ENCODE results near the gene UCN2.
A peak's percentile ranks its signal among the peaks of the same experiment; 100 is the strongest.
"Not testable (repeated sequence)": the region's sequence is repeated elsewhere in the genome, so short reads cannot be mapped to it uniquely, and the experiment has no call there.

Gene UCN2

DNA sequence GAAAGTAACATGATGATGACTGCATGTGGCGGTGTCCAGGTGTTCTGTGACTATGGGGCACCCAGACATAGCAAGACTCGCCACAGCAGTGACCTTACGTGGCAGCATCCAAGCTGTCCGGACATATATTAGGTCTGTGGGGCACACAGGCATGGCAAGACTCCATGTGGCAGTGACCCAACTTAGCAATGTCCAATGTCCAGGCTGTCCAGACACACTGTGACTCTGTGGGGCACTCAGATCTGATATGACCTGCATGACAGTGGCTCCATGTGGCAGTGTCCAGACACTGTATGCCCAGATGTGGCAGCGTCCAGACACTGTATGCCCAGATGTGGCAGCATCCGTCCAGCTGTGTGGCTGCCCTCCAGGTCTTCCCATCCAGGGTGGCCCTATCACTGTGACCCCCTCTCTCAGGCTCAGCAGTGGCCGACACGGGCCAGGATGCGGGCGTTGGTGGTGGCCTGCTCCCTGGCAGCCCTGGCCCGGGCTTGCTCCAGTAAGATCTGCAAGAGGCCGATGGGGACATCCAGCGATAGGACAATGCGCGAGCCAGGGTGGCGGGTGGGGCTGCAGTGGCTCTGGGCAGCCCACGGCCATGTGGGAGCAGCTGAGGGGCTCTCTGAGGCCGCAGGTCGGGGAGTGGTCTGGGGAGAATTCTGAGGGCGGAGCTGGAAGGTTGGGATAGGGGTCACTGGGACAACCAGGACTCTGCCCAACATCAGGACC lies 1.1 kb downstream of the UCN2 start:
- no peak for DNase-seq (ENCODE audit: low spot score)
- no peak for FAIRE-seq

DNA sequence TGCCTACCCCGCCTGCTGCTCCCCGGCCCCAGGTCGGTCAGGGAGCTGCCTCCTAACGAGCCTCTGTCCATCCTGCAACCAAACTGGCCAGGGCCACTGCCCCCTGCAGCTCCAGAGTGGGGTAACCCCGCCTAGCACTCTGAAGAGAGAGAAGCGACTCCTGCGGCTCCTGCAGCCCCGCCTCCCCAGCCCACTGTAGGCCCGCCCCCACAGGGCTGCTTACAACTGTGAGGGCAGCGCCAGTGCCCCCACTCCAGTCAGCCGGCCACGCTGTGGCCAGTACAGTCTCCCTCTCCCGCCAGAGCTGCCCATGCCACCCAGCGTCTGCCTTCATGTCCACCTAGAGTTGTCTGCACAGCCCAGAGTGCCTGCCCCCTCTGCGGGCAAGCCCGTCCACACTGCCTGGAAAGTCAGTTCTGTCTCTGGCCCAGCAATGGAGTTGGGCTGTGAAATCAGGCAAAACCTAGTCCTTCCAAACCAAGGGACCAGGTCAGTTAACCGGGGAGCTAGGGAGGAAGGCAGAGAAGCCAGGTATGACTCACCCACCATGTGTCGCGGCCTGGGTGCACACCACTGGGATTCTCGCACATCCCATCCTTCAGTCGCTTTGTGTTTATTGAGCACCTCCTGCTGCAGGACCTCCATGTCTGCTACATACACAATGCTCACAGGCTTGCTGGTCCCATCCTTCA lies 2.4 kb downstream of the UCN2 start:
- DNase-seq (ENCODE audit: low spot score), result peak; percentile 83
- FAIRE-seq, result peak; percentile 84

DNA sequence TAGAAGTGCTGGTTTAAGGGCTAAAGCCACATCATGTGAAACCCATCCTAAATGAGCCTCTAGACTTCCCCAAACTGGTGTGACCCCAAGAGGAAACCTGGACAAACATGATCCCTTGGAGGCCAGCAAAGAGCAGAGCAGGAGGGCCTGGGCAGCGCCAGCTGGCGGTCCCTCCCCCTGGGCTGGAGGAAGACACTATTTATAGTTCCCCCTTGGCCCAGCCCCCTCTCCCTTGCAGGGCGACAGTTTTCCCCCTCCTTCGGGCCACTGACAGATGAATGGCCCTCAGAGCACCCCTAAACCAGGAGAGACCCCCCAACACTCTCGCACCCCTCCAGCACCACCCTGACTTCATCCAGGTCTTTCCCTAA lies 2.9 kb downstream of the UCN2 start:
- no peak for DNase-seq (ENCODE audit: low spot score)
- FAIRE-seq, result no peak

DNA sequence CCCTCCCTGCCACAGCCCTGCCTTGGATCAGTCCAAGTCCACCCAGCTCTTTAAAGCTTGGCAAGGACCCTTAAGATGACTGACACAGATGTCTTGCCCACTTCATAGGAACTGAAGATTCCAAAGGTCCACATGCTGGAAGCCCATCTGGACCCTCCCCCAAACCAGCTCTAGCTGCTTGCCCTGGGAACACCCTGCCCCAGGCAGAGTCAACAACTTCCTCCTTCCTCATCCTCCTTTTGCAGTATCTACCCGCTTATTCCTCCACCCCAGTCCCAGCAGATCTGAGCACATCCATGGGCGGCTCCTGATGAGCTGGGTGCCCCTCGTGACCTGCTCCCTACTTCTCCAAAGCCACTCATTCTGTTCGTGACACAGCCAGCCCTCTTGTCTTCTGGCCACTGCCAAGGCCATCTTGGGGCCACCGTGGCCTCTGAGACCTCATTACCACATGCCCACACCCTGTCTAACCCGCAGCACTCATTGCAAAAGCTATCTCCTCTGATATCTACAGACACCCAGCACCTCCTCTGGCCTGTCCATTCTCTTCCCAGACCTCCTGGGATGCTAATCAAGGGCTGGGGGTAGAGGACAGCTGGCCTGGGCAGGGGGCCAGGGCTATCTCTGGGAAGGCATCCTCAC lies 5.0 kb downstream of the UCN2 start:
- DNase-seq (ENCODE audit: low spot score) (no peak), FAIRE-seq (no peak)

DNA sequence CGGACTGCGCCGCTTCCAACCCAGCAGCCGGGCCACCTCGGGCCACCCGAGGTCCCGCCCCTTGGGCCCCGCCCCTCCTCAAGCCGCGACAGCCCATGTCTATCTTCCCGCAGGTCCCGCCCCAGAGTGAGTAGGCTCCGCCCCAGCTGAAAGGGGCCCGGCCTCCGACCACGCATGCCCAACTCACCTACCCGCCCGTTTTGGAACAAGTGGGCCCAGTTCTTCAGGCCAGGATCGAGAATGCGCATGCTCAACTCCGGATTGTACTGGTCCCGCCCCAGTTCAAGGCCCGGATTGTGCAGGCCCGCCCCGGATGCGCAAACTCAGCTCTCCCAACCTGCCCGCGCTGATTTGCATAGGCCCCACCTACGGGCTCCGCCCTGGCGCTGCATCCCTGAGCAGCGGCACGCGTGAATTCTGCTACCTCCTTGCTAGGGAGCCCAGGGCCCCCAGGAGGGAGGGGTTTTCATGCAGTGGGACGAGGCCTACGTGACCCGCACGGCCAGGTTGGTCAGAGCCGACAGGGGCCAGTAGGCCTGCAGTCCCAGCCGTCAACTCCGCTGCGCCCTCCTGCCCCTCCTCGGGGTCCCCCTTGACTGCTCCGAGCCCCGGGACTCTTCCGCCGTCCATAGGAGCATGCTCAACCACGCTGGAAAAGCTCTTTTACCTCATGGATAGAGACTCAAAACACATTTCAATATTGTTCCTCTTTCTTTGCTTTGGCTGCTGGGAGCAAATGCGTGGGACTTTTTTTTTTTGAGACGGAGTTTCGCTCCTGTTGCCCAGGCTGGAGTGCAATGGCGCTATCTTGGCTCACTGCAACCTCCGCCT lies 6.6 kb downstream of the UCN2 start, which contains the start of gene PFKFB4:
Gene PFKFB4 (minus strand): TSS at position 8 of the 831 bp plus-strand sequence. CDS start 26 bp downstream, outside the sequence.
- FAIRE-seq (peak; percentile 86), DNase-seq (ENCODE audit: low spot score) (peak; percentile 97)

DNA sequence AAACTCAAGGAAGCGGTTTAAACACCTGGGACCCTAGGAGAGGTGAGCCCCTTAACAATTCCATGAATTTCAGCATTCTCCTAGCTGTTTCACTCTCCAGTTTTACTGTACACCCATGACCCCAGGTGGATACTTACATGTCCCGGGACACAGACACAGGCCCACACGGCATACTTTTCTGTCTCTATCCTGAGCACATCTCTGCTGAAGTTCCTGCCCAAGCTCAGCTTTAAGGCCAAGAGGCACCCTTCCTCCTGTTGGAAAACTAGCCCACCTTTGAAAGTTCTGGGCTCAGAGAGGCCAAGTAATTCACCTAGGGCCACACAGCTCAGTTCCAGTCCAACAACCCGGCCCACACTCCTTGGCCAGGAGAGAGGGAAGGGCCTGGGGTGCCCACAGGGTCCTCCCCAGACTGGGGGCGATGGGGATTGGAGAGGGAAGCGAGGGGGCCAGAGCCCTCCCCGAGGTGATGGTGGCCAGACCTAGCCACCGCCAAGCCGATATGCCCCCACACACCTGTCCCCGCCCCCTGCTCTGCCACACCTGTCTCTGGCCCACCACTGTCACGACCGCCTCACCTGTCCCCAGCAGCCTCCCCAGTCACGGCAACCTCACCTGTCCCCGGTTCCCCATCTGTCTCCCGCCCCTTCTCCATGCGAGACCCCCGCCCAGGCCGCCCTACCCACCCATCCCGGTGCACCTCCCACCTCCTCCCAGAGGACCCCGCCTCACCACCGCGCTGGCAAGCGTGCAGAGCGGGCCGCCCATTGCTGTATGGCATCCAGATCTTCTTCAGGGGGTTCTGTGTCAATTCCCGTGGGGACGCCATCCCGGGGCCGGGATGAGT lies 7.4 kb downstream of the UCN2 start:
- DNase-seq (ENCODE audit: low spot score) (no peak), FAIRE-seq (no peak)

DNA sequence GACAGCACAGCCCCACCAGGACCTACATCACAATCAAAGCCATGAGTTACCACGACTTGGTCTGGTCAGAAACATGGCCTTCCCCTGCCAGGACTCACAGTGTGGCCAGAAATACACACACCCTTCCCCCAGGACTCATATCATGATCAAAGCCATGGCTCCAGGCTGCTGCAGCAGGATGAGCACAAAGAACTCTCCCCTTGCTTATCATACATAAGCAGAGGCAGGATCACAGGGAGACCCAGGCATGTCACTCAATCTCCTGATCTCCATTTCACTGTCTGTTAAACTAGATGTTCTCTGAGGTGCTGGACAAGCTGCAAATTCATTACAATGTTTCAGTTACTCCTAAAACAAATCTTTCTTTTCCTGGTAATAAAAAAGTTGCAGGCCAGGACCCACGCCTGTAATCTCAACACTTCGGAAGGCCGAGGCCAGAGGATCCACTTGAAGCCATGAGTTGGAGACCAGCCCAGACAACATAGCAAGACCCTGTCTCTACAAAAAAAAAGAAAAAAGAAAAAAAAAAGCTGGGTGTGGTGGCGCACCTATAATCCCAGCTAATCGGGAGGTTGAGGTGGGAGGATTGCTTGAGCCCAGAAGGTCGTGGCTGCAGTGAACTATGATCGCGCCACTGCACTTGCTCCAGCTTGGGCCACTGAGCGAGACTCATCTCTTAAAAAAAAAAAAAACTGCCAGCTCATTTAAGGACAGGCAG lies 8.2 kb downstream of the UCN2 start:
- FAIRE-seq (no peak), DNase-seq (ENCODE audit: low spot score) (no peak)

DNA sequence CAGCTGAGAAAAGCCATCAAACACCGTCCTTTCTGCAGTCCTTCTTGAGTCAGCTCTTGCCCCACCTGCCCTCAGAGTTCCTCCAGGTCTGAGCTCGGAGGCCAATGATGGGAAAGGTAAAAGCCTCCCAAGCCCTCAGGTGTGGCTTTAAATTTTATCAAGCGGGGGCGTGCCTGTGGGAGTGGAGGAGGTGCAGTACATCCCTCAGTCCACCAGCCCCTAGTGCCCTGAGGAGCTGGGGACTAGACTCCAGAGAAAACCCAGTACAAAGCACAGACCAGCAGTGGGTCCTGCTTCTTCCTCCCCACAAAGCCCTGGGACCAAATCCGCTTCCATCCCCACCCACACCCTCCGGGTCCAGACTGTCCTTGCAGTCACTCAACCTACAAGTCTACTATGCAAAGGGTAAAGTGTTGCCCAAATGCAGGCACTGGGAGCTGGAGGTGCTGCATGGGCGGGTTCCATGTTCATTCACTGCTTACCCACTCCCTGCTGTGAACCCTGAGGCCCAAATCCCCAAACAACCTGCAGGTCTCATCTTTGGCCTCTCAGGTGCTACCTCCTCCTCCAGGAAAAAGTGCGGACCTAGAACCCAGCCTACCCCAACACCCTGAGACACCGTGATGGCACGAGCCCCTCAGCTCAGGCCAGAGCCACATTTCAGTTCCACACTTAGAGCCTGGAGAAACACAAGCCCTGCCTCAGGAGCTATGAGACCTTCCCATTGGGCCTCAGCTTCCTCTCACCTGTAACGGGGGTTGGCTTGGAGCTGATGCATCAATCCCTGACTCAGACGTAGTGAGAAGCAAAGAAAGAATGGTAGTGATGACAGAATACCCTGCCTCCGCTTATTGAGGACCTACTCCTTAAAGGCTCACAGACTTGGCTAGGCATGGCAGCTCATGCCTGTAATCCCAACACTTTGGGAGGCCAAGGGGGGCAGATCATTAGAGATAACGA lies 9.4 kb downstream of the UCN2 start:
- FAIRE-seq, result no peak
- DNase-seq (ENCODE audit: low spot score), result no peak

DNA sequence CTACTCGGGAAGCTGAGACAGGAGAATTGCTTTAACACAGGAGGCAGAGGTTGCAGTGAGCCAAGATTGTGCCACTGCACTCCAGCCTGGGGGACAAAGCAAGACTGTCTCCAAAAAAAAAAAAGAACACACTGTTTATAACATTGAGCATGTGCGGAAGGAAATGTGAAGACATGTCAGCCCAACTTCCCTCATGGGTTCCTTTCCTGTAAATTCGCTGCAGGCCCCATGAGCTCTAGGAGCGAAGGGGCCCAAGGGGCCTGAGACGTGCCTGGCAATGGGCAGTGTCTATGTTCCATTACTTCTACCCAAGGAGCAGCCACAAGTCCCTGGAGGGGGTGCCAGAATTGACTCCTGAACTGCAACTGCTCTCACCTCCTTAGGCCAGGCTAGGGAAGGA lies 10.2 kb downstream of the UCN2 start:
- DNase-seq (ENCODE audit: low spot score) (no peak), FAIRE-seq (no peak)

DNA sequence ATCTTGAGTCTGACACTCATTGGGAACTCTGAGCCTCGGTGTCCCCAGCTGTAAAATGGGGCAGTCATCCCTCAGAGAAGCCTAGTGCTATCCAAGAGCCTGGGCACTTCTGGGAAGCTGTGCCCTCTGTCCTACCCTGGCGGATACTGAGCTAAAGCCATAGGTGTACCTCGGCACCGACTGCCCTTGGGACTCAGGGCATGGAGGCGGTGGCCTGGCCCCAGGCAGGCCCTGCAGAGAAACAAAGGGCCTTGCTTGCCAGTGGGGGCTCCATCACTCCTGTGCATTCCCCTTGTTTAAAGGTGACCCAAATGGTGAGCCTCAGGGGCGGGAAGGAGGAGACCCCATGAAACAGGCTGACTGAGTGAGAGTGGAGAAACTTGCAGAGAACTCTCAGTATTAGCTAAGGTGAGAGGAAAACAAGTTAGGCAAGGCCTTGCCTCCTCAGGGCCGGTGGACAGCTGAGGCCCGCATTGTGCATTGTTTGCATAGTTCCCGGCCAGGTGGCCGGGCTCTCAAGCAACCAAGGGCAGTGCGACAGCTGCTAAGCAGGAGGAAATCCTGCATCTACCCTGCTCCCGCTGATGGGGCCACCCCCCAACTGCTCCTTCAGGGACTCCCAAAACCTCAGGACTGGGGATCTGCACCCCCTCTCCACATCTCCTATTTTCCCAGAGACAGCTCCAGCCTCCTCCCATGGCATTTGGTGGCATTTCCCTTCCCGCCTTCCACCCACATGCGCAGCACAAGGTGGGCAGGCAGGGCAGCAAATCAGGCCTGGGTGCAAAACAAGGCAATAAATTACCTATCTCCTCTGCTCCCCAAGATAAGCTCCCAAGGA lies 11.2 kb downstream of the UCN2 start:
- no peak for DNase-seq (ENCODE audit: low spot score)
- FAIRE-seq, result no peak

DNA sequence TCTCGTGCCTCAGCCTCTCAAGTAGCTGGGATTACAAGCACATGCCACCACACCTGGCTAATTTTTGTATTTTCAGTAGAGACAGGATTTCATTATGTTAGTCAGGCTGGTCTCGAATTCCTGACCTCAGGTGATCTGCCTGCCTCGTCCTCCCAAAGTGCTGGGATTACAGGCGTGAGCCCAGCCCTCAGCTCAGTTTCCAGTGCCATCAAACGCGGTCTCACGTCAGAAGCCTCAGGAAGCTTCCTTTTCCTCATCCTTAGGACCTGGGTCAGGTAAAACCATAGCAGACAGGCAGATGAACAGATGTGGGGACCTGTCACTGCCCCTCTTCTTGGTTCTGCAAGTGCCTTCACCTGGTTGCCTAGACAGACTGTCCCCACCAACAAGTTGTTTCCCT lies 11.9 kb downstream of the UCN2 start:
- not testable (repeated sequence) for FAIRE-seq; DNase-seq (ENCODE audit: low spot score)

DNA sequence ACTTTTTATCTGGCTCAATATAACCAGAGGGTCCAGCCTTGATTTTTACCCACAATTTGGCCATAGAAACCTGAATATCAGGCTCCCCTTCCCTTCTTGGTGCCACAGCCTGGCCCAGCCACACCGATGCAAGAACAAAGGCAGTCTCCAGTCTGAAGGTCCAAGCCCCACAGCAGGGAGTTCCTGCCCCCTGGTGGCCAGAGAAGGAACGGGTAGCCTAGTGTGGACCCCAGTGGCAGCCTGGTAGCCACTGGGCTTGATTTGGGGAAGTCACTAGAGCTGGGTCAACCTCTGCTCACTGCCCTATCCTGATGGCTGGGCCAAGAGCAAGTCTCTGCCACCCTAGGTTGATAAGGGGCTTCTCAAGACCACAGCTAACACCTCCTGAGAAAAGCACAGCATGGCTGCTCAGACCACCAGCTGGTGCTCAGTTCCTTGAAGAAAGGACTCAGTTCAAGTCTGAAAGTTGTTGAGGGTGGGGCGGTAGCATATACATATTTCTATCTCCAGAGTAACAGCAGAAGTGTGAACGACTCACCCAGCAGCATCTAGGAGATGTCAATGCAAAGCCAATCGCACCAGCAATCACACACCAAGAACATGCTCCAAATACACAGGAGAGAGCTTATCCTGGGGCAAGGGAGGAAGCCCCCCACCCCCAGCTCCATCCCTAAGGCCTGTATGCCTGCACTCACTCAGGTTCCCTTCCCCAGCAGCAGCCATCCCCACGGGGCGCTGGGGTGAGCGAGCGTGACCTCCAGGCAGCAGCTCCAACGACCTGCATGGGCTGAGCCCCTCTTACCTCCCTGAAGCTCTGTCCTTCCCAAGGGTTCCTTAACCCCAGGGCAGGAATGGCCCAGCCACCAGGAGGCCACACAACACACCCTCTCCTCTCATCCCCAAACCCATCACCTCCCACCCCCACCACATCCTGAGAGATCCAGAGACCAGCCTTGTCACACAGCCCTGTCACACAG lies 14.6 kb downstream of the UCN2 start:
- no peak for FAIRE-seq
- DNase-seq (ENCODE audit: low spot score), result peak; percentile 57

DNA sequence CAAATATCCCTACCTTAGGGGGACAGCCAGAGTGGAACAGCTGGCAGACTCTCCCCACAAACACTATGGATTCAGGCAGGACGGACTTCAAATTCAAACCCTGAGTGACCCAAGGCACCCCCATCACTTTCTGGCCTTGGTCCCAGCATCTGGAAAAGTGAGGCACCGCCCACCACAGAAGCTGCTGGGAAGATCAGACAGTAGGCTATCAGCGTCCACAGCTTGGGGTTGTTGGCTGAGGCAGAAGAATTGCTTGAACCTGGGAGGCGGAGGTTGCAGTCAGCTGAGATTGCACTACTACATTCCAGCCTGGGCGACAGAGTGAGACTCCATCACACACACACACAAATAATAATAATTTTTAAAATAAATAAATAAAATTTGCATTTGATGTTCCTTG lies 15.5 kb downstream of the UCN2 start:
- FAIRE-seq (no peak), DNase-seq (ENCODE audit: low spot score) (no peak)

DNA sequence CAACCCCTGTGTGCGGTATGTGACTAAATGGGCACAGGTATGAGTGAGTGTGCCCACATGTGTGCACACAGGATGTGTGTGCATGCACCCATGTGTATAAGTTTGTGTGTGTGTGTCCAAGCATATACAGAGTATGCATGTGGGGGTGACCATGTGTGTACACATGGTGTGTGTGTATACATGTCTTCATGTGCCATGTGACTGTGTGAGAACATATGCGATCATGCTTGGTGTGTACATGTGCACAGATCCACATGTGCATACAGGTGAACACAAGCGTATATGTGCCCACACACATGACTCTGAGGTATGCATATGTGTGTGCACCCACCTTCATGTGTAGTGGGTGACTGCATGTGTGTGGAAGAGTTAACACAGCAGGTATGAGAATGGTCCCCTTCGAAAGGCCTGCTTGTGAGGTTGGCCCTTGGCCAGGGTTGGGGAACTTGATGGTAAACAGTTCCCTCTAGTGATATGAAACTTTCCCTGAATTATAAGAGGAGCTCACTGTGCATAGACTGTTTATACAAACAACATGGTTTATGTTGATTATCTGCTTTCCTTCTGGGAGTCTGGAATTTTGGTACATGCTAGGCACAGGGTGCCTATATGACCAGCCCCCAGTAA lies 17.3 kb downstream of the UCN2 start:
- FAIRE-seq (no peak), DNase-seq (ENCODE audit: low spot score) (no peak)

DNA sequence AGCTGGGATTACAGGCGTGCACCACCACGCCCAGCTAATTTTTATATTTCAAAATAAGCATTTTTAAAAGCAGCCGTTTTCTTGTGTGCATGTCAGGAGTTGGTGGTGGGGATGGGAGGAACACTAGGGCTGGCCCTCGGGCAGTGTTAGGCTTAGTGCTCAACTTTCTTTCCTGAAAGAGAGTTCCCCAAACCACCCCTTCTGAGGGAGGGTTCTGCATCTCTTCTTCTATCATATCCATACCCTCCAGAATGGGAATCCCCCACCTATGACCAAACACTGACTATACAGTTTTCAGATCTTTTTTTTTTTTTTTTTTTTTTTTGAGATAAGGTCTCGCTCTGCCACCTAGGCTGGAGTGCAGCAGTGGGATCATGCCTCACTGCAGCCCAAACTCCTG lies 19.4 kb downstream of the UCN2 start:
- FAIRE-seq (no peak), DNase-seq (ENCODE audit: low spot score) (no peak)

DNA sequence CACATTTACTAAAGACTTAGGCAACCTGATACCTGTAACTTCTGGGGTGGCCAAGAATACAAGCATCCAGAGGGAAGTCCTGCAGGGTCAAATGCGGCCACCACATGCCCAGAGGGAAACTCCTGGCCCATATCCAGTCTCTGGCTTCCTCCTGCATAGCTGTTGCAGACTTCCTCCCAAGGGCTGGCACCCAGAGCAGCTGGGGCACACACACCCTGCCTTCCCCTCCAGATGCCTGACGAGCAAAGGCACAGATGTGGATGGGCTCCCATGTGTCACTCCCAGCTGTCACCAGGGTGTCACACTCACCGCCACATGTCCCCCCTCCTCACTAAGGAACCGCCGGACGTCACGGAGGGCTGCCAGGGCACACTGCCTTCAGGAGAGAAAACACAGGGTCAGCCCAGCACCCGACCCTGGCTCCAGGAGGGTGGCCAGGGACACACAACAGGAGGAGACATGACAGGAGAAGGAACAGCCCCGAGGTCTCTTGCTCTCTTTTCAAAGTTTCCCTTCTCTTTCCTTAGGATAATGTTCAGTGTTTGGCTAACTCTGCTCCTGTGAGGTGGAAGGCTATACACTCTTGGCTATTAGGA lies 20.2 kb downstream of the UCN2 start:
- FAIRE-seq, result no peak

More for the DNA sequence above, 20.2 kb downstream of the UCN2 start:
- no peak for DNase-seq (ENCODE audit: low spot score)

Data from RCC 7860 (cell line).